NCI-H1417 (cell line): ENCODE measurements around the gene EIF2S2.

Source experiments
- DNase-seq, 3 experiments: peaks; one replicate each; lab custom pipeline; 2025; lab: John Stamatoyannopoulos, UW

EIF2S2 gene

DNA sequence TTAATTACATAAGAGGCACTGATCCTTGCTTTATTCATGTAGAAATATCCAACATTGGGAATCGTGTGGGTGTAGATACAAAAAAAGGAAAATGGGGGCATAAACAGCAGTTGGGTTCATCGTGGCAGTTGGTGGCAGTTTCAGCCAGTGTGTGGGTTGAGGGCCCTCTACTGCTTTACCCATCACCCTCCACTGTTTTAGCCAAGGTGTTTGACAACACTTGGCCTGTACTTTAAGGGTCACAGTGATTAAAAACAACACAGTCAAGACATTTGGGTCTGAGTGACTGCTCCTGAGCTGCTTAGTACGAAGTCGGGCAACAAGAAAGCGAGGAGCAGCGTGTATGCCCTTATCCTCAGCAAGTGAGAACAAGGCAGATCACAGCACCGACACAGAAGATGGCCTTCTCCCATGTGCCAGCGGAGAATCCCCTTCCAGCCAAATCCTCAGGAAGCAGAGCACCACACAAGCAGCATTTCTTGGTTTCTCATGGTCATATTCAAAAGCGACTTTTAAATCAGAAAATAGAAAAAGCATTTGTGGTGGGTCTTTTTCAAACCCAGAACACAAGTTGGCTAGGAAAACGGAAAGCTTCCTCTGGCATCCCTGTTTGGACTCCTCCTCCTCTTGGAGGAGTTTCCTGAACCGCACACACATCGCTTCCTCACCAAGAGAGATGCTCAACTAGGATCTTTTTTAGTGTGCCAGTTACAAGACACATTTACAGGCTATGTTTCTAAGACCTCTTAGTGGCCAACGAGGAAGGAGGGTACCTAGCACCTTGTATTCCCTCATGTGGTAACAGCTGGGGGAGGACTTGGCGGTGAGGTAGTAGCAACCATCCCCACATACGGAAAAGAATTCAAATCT is 23.5 kb downstream of the EIF2S2 start:
- no peak for DNase-seq

DNA sequence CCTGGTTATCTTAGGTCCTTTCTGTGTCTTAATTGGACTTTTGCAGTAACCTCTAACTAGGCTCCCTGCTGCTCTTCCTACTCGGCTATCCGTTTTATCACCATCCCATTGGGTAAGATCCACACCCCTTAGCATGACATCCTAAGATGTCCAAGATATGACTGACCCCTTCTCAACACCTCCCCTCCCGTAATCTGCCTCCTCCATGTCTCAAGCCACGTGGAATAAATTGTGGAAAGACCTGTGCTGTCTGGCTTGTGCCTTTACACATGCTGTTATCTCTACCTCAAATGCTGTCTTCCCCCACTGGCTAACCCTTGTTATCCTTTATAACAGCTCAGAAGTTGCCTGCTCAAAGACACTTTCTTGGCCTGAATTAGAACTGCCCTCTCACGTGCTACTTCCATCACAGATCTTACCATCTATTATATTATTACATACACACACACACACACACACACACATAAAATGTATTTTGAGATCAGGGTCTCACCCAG is 26.5 kb downstream of the EIF2S2 start:
- DNase-seq, result no peak

DNA sequence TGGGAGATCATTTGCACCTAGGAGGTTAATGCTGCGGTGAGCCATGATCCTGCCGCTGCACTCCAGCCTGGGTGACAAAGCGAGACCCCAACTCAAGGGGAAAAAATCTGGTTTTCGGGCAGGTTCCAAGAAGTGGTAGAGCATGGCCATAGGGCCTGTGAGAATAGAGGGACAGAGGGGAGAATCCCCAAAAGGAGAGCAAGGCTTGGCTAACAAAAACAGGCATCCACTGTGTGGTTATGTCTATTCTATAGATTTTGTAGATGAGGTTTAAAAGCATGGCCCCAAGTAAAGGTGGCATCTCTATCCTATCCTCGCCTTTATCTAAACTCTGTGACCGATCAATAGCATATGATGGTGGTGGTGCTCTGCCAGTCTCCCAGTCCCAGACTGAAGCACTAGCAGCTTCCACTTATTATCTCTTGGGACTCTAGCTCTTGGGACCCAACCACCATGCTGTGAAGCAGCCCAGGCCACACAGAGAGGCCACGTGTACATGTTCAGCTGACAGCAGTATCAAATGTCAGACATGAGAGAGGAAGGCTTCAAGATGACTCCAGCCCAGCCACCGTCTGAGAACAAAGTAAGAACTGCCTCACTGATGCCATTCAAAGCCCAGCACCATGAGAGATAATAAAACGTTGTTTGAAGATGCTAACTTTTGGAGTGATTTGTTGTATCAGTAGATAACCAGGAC is 27.7 kb downstream of the EIF2S2 start:
- DNase-seq, result peak in 1 of 3 experiments; percentile 28

DNA sequence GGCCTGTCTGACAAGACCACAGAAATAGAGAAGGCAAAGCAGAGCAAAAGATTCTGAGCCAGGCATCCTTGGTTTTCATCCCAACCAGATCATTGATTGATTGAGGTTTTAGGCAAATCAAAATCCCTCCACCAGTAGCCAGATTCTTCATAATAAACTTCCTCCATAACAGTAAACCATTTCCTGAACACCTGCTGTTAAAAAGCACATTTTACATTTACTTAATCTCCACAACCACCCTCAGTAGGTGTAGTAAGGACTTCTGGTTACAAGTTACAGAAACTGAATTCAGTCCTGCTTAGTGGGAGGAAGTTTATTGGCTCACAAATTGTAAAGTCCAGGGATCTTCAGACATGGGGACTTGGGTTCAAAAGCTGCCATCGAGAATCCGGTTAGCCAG is 28.3 kb downstream of the EIF2S2 start:
- no peak for DNase-seq

DNA sequence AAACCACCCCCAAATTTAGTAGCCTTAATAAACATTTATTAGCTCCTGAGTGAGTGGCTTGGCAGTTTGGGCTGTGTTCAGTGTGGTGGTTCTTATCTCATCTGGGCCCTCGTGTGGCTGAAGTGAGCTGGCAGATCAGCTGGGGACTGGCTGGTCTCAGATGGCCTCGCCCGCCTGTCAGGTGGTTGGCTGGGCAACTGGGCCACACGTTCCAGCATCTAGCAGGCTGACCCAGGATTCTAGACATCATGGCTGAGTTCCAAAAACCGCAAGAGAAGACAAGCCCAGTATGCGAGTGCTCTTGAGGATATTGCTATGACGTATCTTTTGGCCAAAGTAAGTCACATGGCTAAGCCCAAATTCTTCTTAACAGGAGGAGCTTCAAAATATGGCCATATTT is 28.9 kb downstream of the EIF2S2 start:
- DNase-seq, result peak in 1 of 3 experiments; percentile 82

DNA sequence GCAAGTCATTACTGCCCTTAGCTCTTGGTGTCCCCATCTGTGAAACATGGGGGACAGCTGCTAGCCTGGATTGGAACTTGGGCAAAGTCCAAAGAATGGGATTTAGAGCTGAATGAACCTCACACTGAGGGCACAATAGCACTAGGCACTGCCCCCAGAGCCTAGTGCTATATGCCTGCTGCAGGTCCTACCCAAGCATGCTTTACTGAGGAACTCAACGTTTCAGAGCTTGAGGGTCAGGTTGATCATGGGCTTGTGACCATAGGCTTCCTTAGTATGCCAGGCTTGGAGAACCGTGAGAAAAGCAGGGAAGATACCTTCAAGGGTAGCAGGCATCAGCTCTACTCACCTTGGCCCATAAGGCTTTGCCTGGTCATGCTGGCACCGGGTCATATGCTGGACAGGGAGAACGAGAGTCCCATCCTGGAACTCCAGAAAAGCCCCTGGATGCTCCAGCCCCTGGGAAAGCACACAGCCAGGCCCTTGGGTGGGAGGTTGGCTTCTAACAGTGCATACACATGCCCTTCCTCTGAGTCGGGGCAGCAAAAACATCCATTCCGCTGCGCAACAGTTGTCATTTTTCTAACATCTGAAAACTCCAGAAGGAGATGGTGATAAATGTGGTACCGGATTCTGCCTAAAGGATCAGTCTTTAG is 29.7 kb downstream of the EIF2S2 start:
- DNase-seq, result no peak

DNA sequence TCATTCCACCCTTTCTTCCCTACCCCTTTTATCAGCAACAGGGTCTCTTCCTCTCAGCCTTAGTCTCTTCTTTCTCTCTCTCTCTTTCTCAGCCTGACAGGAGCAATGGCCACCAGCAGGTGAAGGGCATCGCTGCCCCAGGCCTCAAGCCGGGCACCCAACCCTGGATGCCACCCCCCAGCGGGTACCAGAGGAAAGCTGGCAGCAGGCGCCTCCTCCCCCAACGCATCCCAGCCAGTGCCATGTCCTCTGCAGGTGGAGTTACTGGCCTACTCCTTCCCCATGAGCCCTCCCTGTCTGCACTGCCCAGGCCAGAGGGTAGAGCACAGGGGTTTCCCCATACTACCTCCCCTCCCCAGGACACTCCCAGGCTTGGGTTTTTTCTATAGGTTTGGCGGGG is 32.2 kb downstream of the EIF2S2 start:
- no peak for DNase-seq

DNA sequence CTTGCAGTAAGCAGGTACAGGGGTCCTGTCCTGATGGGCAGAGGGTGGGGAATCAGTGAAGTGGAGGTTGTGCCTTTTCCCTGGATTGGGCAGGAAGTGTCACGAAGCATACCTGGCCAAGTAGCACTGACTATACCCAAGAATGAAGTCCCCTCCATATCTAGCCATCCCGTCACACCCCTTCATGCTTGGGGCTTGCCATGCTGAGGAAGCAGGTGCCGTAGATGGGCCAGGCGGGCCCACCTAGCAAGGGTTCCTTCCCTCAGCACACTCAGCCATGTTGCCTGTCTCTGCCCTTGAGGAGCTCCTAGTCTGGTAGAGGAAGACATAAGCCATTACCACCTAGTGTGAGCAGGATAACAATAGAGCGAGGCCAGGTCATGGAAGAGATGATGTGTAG is 33.5 kb downstream of the EIF2S2 start:
- DNase-seq, result no peak

DNA sequence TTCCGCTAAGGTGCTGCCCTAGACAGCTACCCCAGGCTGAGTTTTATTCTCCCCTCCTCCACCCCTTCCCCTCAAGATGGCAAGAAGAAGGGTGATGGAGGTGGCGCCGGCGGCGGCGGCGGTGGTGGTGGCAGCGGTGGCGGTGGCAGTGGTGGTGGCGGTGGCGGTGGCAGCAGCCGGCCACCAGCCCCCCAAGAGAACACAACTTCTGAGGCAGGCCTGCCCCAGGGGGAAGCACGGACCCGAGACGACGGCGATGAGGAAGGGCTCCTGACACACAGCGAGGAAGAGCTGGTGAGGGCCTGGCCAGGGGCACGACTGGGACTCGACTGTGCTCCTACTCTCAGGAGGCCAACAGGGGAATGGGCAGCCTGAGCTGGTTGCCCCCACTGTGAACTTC is 35.1 kb downstream of the EIF2S2 start:
- no peak for DNase-seq

DNA sequence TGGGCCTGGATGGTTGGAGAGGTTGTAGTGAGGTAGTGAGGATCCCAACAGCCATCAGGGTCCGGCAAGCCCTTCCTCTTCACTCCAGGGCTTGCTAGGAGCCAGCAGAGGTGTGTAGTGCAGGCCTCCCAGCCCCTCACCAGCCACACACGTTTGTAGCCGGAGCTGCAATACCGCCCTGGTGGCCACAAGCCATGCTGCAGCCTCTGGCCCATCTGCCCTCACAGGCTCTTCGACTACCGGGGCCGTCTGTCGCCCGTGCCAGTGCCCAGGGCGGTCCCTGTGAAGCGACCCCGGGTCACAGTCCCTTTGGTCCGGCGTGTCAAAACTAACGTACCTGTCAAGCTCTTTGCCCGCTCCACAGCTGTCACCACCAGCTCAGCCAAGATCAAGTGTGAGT is 36.4 kb downstream of the EIF2S2 start:
- no peak for DNase-seq

DNA sequence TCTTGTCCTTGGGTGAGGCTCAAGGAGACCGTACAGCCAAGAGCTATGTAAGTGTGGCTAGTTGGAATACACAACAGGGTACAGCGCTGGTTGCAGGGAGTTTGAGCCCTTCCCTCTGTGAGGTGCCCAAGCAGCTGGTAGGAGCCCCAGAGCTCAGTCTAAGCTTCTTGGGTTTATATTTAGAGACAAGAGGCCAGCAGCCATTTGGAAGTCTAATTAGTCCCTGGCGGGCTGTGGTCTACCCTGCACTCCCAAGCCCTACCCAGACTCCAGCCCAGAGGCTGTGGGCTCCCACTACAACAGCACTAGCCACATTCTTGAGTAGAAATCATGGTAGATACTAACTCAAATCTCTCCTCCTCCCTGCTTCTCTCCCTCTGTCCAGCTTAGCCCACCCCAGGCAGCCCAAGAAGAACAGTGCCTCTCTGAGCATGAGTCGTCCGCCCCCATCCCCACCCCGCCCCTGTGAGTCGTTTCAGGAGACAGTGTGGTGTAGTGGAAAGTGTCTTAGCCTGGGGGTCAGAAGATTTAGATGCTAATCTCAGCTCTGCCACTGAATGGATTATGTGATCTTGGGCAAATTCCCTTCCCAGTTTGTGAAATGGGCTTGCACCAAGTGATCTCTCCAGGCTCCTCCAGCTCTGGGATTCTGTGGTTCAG is 37.8 kb downstream of the EIF2S2 start:
- no peak for DNase-seq

DNA sequence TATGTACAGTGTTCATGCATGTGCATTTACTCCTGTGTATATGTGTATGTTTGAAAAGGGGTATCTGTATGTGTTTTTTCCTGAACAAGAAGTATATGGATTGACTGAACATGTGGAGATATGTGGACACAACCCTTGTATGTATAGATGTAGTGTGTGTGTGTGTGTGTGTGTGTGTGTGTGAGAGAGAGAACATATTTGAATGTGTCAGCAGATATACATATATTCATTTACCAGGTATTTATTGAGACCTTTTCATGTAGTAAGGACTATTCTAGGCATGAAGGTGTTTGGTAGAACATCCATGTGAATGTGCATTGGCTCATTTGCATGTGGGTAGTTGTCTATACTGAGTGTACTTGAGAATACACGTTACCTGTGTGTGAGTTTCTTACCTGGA is 39.3 kb downstream of the EIF2S2 start:
- no peak for DNase-seq

DNA sequence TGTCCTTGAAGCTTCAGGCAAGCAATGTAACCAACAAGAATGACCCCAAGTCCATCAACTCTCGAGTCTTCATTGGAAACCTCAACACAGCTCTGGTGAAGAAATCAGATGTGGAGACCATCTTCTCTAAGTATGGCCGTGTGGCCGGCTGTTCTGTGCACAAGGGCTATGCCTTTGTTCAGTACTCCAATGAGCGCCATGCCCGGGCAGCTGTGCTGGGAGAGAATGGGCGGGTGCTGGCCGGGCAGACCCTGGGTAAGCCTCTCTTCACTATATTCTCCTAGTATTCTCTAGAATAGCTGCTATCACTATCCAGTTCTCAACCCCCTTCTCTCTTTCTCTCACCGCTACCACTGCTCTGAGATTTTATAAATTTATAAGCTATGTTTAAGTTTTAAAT is 40.0 kb downstream of the EIF2S2 start:
- no peak for DNase-seq

DNA sequence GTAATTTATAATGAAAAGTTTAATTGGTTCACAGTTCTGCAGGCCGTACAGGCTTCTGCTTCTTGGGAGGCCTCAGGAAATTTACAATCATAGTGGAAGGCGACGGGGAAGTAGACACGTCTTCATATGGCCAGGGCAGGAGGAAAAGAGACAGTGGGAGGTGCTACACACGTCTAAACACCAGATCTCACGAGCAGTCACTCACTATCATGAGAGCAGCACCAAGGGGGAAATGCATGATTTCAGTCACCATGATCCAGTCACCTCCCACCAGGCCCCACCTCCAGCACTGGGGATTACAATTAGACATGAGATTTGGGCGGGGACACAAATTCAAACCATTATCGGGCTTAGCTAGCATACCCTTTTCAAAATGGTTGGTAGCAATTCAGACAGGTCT is 41.2 kb downstream of the EIF2S2 start:
- no peak for DNase-seq

DNA sequence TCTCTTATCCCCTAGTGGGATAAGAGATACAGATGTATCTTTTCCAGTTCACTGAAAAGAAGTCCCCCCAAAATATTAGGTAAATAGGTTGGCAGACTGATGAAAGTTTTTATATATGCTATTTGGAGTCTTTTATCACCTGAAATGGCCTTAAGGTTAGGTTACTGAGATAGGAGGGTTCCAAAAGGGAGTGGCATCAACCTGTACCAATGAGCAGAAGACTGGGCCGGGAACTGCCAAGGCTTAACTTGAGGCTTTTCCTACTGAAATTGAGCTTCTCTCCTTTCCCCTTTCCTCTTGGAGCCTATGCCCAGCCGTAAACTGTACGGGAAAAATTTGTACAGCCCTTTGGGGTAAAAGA is 42.0 kb downstream of the EIF2S2 start:
- no peak for DNase-seq

DNA sequence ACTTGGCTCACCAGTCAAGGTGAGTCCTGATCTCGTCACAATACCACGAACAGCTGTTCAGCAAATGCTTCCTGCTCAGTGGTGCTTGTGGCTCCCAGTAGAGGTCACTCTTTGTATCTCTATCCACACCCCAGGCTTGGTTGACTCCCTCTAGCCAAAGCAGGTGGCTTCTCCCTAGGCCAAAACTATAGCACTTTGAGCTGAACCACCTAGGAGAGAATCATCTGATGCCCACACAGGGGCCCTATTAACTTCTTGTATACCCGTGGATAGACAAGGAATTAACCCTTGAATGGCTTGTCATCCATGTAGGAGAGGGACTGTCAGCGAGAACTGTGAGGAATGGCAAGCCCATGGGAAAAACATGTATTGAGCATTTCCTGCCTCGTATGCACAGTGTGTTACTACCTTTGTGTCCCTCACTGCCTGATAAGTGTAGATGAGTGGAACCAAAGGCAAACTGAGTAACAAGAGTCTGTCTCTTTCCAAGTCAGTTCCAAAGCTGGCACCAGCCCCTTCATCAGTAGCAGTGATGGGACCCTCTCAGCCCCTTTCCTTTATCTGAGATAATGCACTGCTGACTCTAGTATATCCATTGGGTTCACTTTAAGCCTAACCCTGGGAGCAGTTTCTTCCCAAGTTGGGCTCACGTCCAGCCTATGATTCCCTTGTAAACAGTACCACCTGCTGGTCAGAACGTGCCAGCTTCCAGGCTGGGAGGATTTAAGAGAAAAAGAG is 42.5 kb downstream of the EIF2S2 start:
- DNase-seq, result peak; percentile 73 to 93 (median 76)

DNA sequence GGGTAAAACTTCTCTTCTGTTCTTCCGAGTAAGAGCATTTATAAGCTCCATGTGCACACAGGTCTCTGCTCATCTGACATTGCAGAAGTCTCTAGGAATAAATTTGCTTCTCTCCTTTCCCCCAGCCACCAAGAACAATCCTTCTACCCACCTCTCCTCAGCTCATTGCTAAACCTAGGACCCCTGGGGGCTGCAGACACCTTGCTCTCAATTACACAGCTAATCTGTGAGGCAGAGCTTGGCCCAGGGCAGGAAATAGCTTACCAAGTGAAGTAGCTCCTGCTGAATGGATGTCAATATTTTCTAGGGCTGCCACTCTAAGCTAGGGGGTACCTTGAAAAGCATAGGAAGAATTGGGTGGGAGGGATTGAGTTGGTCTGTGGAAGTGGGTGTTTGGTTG is 44.0 kb downstream of the EIF2S2 start:
- DNase-seq, result peak in 1 of 3 experiments; percentile 15

DNA sequence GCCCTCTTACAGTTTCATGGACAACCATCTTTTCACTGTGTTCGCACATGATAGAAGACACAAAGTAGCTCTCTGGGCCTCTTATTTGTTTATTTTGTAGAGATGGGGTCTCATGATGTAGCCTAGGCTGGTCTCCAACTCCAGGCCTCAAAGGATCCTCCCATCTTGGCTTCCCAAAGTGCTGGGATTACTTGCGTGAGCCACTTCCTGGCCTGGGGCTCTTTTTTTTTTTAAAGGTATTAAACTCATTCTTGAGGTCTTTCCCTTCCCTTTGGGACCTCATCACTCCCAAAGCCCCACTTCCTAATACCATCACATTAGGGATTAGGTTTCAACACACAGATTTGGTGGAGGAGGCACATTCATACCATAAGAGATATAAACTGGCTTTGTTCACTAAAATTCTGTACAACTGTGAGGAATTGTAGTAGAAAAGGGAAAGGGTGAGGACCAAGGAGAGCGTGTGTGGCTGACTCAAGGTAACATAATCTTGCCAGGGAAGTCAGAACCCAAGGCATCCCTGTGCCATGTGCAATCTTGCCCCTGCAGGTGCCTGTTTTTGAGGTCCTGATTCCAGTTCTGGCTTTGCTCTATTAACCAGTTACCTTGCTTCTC is 45.5 kb downstream of the EIF2S2 start:
- DNase-seq, result no peak

DNA sequence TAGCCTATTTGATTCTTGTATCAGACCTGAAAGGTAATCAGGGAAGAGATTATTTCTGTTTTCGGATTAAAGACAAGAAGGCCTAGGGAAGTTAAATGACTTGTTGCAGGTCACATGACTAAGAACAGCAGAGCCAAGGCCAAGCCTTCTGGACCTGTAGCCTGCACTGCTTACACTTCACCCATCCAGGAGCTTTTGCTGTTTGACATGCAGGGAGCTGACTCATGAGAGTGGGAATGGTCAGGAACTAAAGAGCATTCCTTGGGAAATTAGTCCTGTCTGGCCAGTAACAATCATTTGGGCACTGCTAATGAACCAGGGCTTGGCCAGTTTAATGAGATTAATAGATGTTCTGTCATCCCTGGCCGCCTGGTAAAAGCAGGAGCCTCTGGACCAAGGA is 46.8 kb downstream of the EIF2S2 start:
- DNase-seq, result no peak

DNA sequence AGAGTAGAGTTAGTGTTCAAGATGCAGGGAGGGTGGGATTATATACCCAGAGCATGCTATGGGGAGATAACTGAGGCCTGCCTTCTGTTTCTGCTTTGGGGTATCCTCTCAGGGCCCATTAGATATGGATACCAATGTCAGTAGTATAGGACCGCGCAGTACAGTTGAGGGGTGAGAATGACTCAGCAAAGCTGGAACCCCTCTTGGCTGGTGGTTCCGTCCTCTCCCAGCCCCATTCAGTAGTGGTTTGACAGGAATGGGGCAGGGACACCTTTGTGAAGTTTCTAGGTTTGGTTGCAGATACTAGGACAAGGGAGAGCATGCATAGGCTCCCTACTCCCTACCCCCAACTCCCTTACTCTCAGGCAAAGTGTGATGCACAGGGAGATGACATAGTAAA is 47.8 kb downstream of the EIF2S2 start:
- no peak for DNase-seq
